Spleen (tissue), 11 donors: ENCODE data around the gene OR4L1. TPM values are rescaled to one million over a fixed set of nuclear protein-coding genes. Genes with fewer than 3 reads are reported as not detected.

ENCODE experiments used
- DNase-seq: peaks from one replicate; pipeline ENCODE4 v3.0.0-alpha.2; 2020
- H3K27ac ChIP-seq, 8 donors: fragments of 200-600 bp; sonication (generic) in 7 of 8; 1 replicate in 4 of 8; 2 replicates in 4 of 8; pipeline versions ENCODE4 v1.5.0 to v1.8.0; 2016 to 2021; ENCODE audit warnings: inconsistent platforms in 4 of 8, mild to moderate bottlenecking in 4 of 8, moderate library complexity in 1 of 8
- H3K27me3 ChIP-seq, 7 donors: fragments of 200-600 bp; sonication (generic) in 6 of 7; replicated peaks in 1 of 7; 1 replicate in 4 of 7; 2 replicates in 3 of 7; pipeline versions ENCODE4 v1.5.0 to v1.8.0; 2016 to 2021; ENCODE audit warnings: inconsistent platforms in 3 of 7, mild to moderate bottlenecking in 1 of 7
- H3K36me3 ChIP-seq, 6 donors: fragments of 200-600 bp; sonication (generic) in 5 of 6; 1 replicate in 4 of 6; 2 replicates in 2 of 6; pipeline versions ENCODE4 v1.5.0 to v1.8.0; 2016 to 2021; ENCODE audit warnings: inconsistent platforms in 2 of 6
- H3K4me1 ChIP-seq, 6 donors: fragments of 200-600 bp; sonication (generic) in 5 of 6; 1 replicate in 3 of 6; 2 replicates in 3 of 6; pipeline versions ENCODE4 v1.5.0 to v1.8.0; 2016 to 2021; ENCODE audit warnings: inconsistent platforms in 3 of 6
- H3K4me3 ChIP-seq, 8 donors: fragments of 200-600 bp; sonication (generic) in 7 of 8; 1 replicate in 4 of 8; 2 replicates in 4 of 8; pipeline versions ENCODE4 v1.5.0 to v1.8.0; 2016 to 2021; ENCODE audit warnings: inconsistent platforms in 4 of 8, mild to moderate bottlenecking in 4 of 8, moderate library complexity in 2 of 8
- H3K9me3 ChIP-seq, 8 donors: fragments of 200-600 bp; sonication (generic) in 7 of 8; 1 replicate in 4 of 8; 2 replicates in 4 of 8; pipeline versions ENCODE4 v1.5.0 to v1.8.0; 2016 to 2021; ENCODE audit warnings: inconsistent platforms in 4 of 8
- POLR2A ChIP-seq, 3 donors: fragments of 450-650 bp; IDR thresholded peaks; one replicate each; pipeline ENCODE4 v1.5.1; 2017; ENCODE audit warnings: antibody characterized with exemption in 3 of 3, mild to moderate bottlenecking in 1 of 3
- POLR2AphosphoS5 ChIP-seq, 3 donors: sonication (generic); formaldehyde crosslinking; IDR thresholded peaks; one replicate each; pipeline ENCODE4 v1.5.1; 2017; ENCODE audit warnings: antibody characterized with exemption in 3 of 3
- WGBS, 5 donors: extraction: QIAGEN DNeasy Blood & Tissue Kit in 3 of 5; methylation state at CpG; one replicate each; pipeline versions ENCODE4 v1.1.5 to v1.1.7; 2013 to 2018; 5-methylcytosine and 5-hydroxymethylcytosine counted together
- intact Hi-C: fragments of 100-400 bp; cut with DNase I; formaldehyde crosslinking; loops from one replicate; pipeline ENCODE4 v1.15.0; 2023; ENCODE audit warnings: low total_unique reads
- polyA plus RNA-seq, 3 donors: library from polyadenylated mRNA; stranded (reverse); fragments of 200-250 nt; gene quantifications; one replicate each; pipeline ENCODE4 v1.2.1, GENCODE V29; 2013
- total RNA-seq, 7 donors: library from RNA; depleted of rRNA in 3 of 7; stranded (reverse); fragments of >200 nt in 3 of 7; fragmentation: NEBNext Ultra II Directional in 4 of 7; extraction: Animal tissue kit (Norgen Biotek cat#: 25700) in 4 of 7; gene quantifications; one replicate each; pipeline versions ENCODE4 v1.1.0 to v1.2.1, GENCODE V29; 2016 to 2021
- TF ChIP-seq, protein P1 (sequence below), 11 experiments: fragments of 200-600 bp in 7 of 11; fragments of 450-650 bp in 4 of 11; sonication (generic) in 4 of 11; IDR thresholded peaks in 8 of 11; conservative IDR thresholded peaks in 3 of 11; 1 replicate in 7 of 11; 2 replicates in 4 of 11; pipeline versions ENCODE4 v1.4.0 to v1.8.0; 2016 to 2021; ENCODE audit warnings: antibody characterized with exemption in 11 of 11, inconsistent platforms in 4 of 11, mild to moderate bottlenecking in 1 of 11
- donor health status: healthy with polysubstance abuse.
- donor health status: DM: no; HTN: no; CAD: no; lungs with moderate emphysema.
- donor health status: DM: no; HTN: no; CAD: no.
- donor health status: Bipolar disorder and iron deficiency.
- donor health status: healthy.
- donor health status: DM: no; HTN: no; CAD: no.
- donor health status: DM: yes; HTN: yes; CAD: no.

OR4L1 gene
- total and polyA plus RNA-seq, 10 donors: not detected

DNA sequence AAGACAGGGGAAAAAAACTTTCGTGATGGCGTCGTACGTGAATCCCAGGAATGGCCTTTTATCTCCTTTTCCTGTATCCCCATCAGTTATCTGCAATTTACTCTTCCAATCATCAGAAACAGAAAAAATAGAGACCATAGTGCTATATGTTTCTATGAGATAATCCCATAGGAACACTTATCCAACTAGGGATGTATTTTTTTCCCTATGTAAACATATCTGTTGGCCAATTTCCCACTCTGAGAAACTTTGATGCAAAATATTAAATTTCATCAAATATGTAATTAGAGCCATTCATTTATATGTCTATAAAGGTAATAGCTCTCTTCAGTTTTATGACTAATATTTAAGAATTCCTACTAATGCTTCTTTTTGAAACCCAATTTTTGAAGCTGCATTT is 23.9 kb upstream of the OR4L1 start, which contains the start of gene OR4K13:
OR4K13 (minus strand) TSS at position 101 of the 400 bp plus-strand sequence. CDS start 1,280 bp downstream, outside the sequence.
- TF ChIP-seq POLR2AphosphoS5 (IDR thresholded peaks at IDR 0.05): no peak
- TF ChIP-seq POLR2A (IDR thresholded peaks at IDR 0.05): no peak
- TF ChIP-seq, protein P1, sequence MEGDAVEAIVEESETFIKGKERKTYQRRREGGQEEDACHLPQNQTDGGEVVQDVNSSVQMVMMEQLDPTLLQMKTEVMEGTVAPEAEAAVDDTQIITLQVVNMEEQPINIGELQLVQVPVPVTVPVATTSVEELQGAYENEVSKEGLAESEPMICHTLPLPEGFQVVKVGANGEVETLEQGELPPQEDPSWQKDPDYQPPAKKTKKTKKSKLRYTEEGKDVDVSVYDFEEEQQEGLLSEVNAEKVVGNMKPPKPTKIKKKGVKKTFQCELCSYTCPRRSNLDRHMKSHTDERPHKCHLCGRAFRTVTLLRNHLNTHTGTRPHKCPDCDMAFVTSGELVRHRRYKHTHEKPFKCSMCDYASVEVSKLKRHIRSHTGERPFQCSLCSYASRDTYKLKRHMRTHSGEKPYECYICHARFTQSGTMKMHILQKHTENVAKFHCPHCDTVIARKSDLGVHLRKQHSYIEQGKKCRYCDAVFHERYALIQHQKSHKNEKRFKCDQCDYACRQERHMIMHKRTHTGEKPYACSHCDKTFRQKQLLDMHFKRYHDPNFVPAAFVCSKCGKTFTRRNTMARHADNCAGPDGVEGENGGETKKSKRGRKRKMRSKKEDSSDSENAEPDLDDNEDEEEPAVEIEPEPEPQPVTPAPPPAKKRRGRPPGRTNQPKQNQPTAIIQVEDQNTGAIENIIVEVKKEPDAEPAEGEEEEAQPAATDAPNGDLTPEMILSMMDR (IDR thresholded peaks at IDR 0.05 in 8 of 11, conservative IDR thresholded peaks at IDR 0.05 in 3 of 11): no peak
- Histone ChIP-seq H3K4me1 (no peaks in the 10 kb centered on the region), H3K27ac (no peak within 1 kb of the TSS), H3K4me3 (no peak within 1 kb of the TSS), H3K36me3 (no peaks in the 10 kb centered on the region), H3K27me3 (no peaks in the 10 kb centered on the region), H3K9me3 (no peaks in the 10 kb centered on the region)
- intact Hi-C loops: no loop called here
- 91 to 95% (median 92%) methylated on average over 4 of the region's 4 CpGs for WGBS, 5 donors
- no peak for DNase-seq

DNA sequence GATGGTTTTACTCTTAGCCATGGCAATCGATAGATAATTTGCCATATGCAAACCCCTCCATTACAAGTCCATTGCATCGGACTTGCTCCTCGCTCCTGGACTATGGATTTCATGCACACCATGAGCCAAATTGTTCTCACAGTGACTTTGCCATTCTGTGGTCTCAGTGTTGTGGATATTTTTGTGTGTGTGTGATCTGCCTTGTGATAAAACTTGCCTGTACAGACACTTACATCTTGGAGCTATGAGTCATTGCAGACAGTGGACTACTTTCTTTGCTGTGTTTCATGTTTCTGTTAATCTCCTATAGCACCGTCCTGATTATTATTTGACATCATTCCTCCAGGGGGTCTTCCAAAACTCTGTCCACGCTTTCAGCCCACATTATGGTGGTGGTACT is 15.6 kb upstream of the OR4L1 start:
- DNase-seq: no peak
- Histone ChIP-seq H3K9me3 (peaks cover 0 to 5% (median 0%) of the 10 kb centered on the region in 8 donors), H3K27me3 (no peaks in the 10 kb centered on the region), H3K4me3 (no peak overlapping the region), H3K27ac (no peak overlapping the region), H3K36me3 (no peaks in the 10 kb centered on the region), H3K4me1 (no peaks in the 10 kb centered on the region)
- no peak for TF ChIP-seq POLR2A (IDR thresholded peaks at IDR 0.05)
- TF ChIP-seq, protein P1 (IDR thresholded peaks at IDR 0.05 in 8 of 11, conservative IDR thresholded peaks at IDR 0.05 in 3 of 11): no peak
- TF ChIP-seq POLR2AphosphoS5 (IDR thresholded peaks at IDR 0.05): no peak
- intact Hi-C loops: no loop called here
- WGBS, 5 donors: 64 to 83% (median 72%) methylated on average over 5 of the region's 5 CpGs

DNA sequence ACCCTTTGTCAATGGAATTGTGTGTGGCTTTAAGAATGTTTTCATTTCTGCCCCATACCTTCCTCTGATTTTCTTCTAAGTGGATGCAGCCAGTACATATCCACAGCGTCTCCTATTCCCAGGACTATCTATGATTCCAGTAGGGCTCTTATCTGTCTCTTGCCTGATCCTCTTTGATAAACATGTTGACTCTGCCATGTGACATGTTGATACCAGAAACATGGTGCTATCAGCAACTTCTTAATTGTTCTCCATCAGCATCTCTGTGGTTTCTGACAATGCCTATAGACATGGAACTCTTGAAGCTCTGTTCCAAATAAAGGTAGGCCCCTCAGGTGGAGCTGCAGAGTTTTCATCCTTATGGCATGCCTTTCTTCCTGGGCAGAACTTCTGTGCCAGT is 11.6 kb upstream of the OR4L1 start:
- H3K27me3 ChIP-seq: no peaks in the 10 kb centered on the region
- H3K4me1 ChIP-seq: no peaks in the 10 kb centered on the region
- H3K4me3 ChIP-seq: no peak overlapping the region
- no peak overlapping the region for H3K27ac ChIP-seq
- no peaks in the 10 kb centered on the region for H3K36me3 ChIP-seq
- WGBS, 5 donors: 58 to 93% (median 86%) methylated on average over 1 of the region's 1 CpG
- no peak for DNase-seq
- no peak for TF ChIP-seq POLR2AphosphoS5 (IDR thresholded peaks at IDR 0.05)
- TF ChIP-seq POLR2A (IDR thresholded peaks at IDR 0.05): no peak
- TF ChIP-seq, protein P1 (IDR thresholded peaks at IDR 0.05 in 8 of 11, conservative IDR thresholded peaks at IDR 0.05 in 3 of 11): no peak
- H3K9me3 ChIP-seq: peaks cover 0 to 2% (median 0%) of the 10 kb centered on the region in 8 donors
- intact Hi-C loops: no loop called here

DNA sequence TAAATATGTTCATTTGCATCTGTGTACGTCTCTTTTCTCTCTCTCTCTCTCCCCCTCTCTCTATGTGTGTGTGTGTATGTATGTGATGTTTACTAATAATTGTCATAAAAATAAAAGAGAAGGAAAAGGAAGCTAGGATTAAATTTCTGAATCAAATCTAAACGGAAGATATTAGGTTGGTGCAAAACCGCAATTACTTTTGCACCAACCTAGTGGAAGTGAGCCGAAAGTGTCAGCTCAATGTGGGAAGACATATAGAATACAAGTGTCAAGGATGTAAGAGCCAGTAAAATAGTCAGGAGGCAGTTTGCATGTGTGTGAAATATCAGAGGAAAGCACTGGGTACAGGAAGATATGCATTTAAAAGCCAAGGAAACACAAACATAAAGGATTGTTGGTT is 32.2 kb downstream of the OR4L1 start:
- no peaks in the 10 kb centered on the region for H3K36me3 ChIP-seq
- intact Hi-C loops: no loop called here
- no peaks in the 10 kb centered on the region for H3K27me3 ChIP-seq
- H3K9me3 ChIP-seq: no peaks in the 10 kb centered on the region
- no peak overlapping the region for H3K27ac ChIP-seq
- H3K4me3 ChIP-seq: no peak overlapping the region
- H3K4me1 ChIP-seq: no peaks in the 10 kb centered on the region
- 24 to 50% (median 26%) methylated on average over 4 of the region's 4 CpGs for WGBS, 5 donors
- TF ChIP-seq POLR2A (IDR thresholded peaks at IDR 0.05) (no peak), POLR2AphosphoS5 (IDR thresholded peaks at IDR 0.05) (no peak)
- TF ChIP-seq, protein P1 (IDR thresholded peaks at IDR 0.05 in 8 of 11, conservative IDR thresholded peaks at IDR 0.05 in 3 of 11): no peak
- no peak for DNase-seq
